HepG2 (cell line): Measurements from ENCODE around the gene GATD1. TPM values are rescaled to one million over a fixed set of nuclear protein-coding genes. Genes with fewer than 3 reads are reported as not detected.

Source experiments
- BCL3 ChIP-seq: sonication (generic); formaldehyde crosslinking; IDR thresholded peaks from 2 replicates; pipeline ENCODE4 v1.5.1; 2020; ENCODE audit warnings: mild to moderate bottlenecking, missing genetic modification reagents, moderate library complexity
- CENPT ChIP-seq: sonication (generic); formaldehyde crosslinking; IDR thresholded peaks from 2 replicates; pipeline ENCODE4 v1.8.0; 2022; ENCODE audit warnings: low read depth, mild to moderate bottlenecking, moderate library complexity, missing genetic modification reagents
- CHCHD3 ChIP-seq: sonication (generic); formaldehyde crosslinking; IDR thresholded peaks from 2 replicates; pipeline ENCODE4 v1.8.0; 2022; ENCODE audit warnings: mild to moderate bottlenecking, missing genetic modification reagents, moderate library complexity
- FOXA1 ChIP-seq, 2 experiments: fragments of 450-650 bp in 1 of 2; sonication (generic) in 1 of 2; formaldehyde crosslinking in 1 of 2; IDR thresholded peaks; 2 replicates each; pipeline versions ENCODE4 v1.4.0 to v1.6.1; 2016 to 2020; ENCODE audit warnings: missing genetic modification reagents in 1 of 2
- GABPB1 ChIP-seq: IDR thresholded peaks from 2 replicates; pipeline ENCODE4 v1.6.1; 2016; ENCODE audit warnings: mild to moderate bottlenecking, missing genetic modification reagents, moderate library complexity, missing compliant biosample characterization
- IRF9 ChIP-seq: sonication (generic); formaldehyde crosslinking; IDR thresholded peaks from 2 replicates; pipeline ENCODE4 v1.8.0; 2022; ENCODE audit warnings: missing genetic modification reagents, mild to moderate bottlenecking, borderline replicate concordance
- KLF13 ChIP-seq: sonication (generic); formaldehyde crosslinking; IDR thresholded peaks from 2 replicates; pipeline ENCODE4 v1.4.0; 2020; ENCODE audit warnings: mild to moderate bottlenecking, missing genetic modification reagents
- KMT2A ChIP-seq: sonication (generic); formaldehyde crosslinking; IDR thresholded peaks from 2 replicates; pipeline ENCODE4 v1.4.0; 2020; ENCODE audit warnings: missing genetic modification reagents
- MTA1 ChIP-seq: sonication (generic); formaldehyde crosslinking; IDR thresholded peaks from 2 replicates; pipeline ENCODE4 v1.4.0; 2020; ENCODE audit warnings: missing genetic modification reagents, mild to moderate bottlenecking, borderline replicate concordance
- PHF21A ChIP-seq: sonication (generic); formaldehyde crosslinking; IDR thresholded peaks from 2 replicates; pipeline ENCODE4 v1.5.0; 2020; ENCODE audit warnings: mild to moderate bottlenecking, missing genetic modification reagents
- PHF8 ChIP-seq: sonication (generic); formaldehyde crosslinking; IDR thresholded peaks from 2 replicates; pipeline ENCODE4 v1.5.0; 2020; ENCODE audit warnings: missing genetic modification reagents
- SAP130 ChIP-seq: IDR thresholded peaks from 2 replicates; pipeline ENCODE4 v1.6.1; 2016; ENCODE audit warnings: low read depth
- SIX4 ChIP-seq: sonication (generic); formaldehyde crosslinking; IDR thresholded peaks from 2 replicates; pipeline ENCODE4 v1.4.0; 2020; ENCODE audit warnings: missing genetic modification reagents
- TARDBP ChIP-seq: sonication (generic); formaldehyde crosslinking; IDR thresholded peaks from 2 replicates; pipeline ENCODE4 v1.8.0; 2022; ENCODE audit warnings: mild to moderate bottlenecking, missing genetic modification reagents
- TCF7L2 ChIP-seq: IDR thresholded peaks from 2 replicates; pipeline ENCODE4 v1.6.1; 2011; ENCODE audit warnings: mild to moderate bottlenecking, low read depth, low read length, moderate library complexity
- TSC22D2 ChIP-seq: sonication (generic); formaldehyde crosslinking; IDR thresholded peaks from 2 replicates; pipeline ENCODE4 v1.5.1; 2020; ENCODE audit warnings: missing genetic modification reagents, mild to moderate bottlenecking, borderline replicate concordance
- ZBTB14 ChIP-seq: sonication (generic); formaldehyde crosslinking; IDR thresholded peaks from 2 replicates; pipeline ENCODE4 v1.4.0; 2020; ENCODE audit warnings: missing genetic modification reagents
- ZBTB7A ChIP-seq: sonication (generic); formaldehyde crosslinking; IDR thresholded peaks from 2 replicates; pipeline ENCODE4 v1.8.0; 2022; ENCODE audit warnings: mild to moderate bottlenecking, missing genetic modification reagents
- ZNF207 ChIP-seq: fragments of 450-650 bp; IDR thresholded peaks from 2 replicates; pipeline ENCODE4 v1.6.1; 2016; ENCODE audit warnings: antibody characterized with exemption, borderline replicate concordance
- ZNF557 ChIP-seq: sonication (generic); formaldehyde crosslinking; IDR thresholded peaks from 2 replicates; pipeline ENCODE4 v1.4.0; 2020; ENCODE audit warnings: missing genetic modification reagents
- ZNF589 ChIP-seq: sonication (generic); formaldehyde crosslinking; conservative IDR thresholded peaks from 2 replicates; pipeline ENCODE4 v1.8.0; 2022; ENCODE audit warnings: mild to moderate bottlenecking, moderate library complexity, missing genetic modification reagents
- ZNF614 ChIP-seq: IDR thresholded peaks from 2 replicates; pipeline ENCODE4 v1.6.1; 2018; ENCODE audit warnings: missing biosample characterization, missing genetic modification reagents, inconsistent platforms, borderline replicate concordance
- ZNF720 ChIP-seq: sonication (generic); formaldehyde crosslinking; IDR thresholded peaks from 2 replicates; pipeline ENCODE4 v1.4.0; 2020; ENCODE audit warnings: missing genetic modification reagents
- ZNF782 ChIP-seq: sonication (generic); formaldehyde crosslinking; IDR thresholded peaks from 2 replicates; pipeline ENCODE4 v1.4.0; 2020; ENCODE audit warnings: missing genetic modification reagents, mild to moderate bottlenecking, borderline replicate concordance
- polyA plus RNA-seq, 8 experiments: library from polyadenylated mRNA; depleted of rRNA in 3 of 8; stranded (reverse) in 7 of 8; unstranded in 1 of 8; fragments of >200 nt; fragmentation: Illumina TruSeq in 4 of 8; extraction: Trizol in 4 of 8; gene quantifications; 2 replicates each; pipeline versions ENCODE4 v1.2.1 to v1.2.3, GENCODE V29; 2011 to 2016; ENCODE audit warnings: low read depth in 4 of 8, missing spikeins in 1 of 8, mixed read lengths in 1 of 8; ENCODE audit not compliant: insufficient read depth in 1 of 8
- total RNA-seq, 5 experiments: library from RNA; depleted of rRNA; stranded (reverse); fragments of >200 nt; fragmentation: Illumina TruSeq; extraction: Trizol; gene quantifications; 2 replicates each; pipeline ENCODE4 v1.2.3, GENCODE V29; 2016; ENCODE audit warnings: low read depth in 1 of 5
- TF ChIP-seq, protein P1 (sequence below): sonication (generic); formaldehyde crosslinking; IDR thresholded peaks from 2 replicates; pipeline ENCODE4 v1.4.0; 2020; ENCODE audit warnings: missing genetic modification reagents
- TF ChIP-seq, protein P2 (sequence below): sonication (generic); formaldehyde crosslinking; IDR thresholded peaks from 2 replicates; pipeline ENCODE4 v1.4.0; 2020; ENCODE audit warnings: missing genetic modification reagents

The GATD1 gene
- total and polyA plus RNA-seq, 2 of the 13 experiments (the other 11 are each of a cell fraction or from before 2014, with no cell fraction given): 31.3 to 60.5 TPM

- TF ChIP-seq, protein P1, sequence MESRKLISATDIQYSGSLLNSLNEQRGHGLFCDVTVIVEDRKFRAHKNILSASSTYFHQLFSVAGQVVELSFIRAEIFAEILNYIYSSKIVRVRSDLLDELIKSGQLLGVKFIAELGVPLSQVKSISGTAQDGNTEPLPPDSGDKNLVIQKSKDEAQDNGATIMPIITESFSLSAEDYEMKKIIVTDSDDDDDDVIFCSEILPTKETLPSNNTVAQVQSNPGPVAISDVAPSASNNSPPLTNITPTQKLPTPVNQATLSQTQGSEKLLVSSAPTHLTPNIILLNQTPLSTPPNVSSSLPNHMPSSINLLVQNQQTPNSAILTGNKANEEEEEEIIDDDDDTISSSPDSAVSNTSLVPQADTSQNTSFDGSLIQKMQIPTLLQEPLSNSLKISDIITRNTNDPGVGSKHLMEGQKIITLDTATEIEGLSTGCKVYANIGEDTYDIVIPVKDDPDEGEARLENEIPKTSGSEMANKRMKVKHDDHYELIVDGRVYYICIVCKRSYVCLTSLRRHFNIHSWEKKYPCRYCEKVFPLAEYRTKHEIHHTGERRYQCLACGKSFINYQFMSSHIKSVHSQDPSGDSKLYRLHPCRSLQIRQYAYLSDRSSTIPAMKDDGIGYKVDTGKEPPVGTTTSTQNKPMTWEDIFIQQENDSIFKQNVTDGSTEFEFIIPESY (CRISPR knock-in tag): 0 out of 2 replicates have a peak, but pooled peaks have one; percentile 10
- TF ChIP-seq MTA1: peak; percentile 46; the same call in 1 of the 2 replicates
- 0 out of 2 replicates have a peak, but pooled peaks have one; percentile 13 for TF ChIP-seq ZNF614 (CRISPR knock-in tag)
- no peak for TF ChIP-seq ZNF207
- no peak for TF ChIP-seq ZNF782 (CRISPR knock-in tag)
- TF ChIP-seq SAP130 (CRISPR knock-in tag): 0 out of 2 replicates have a peak, but pooled peaks have one; percentile 39
- TF ChIP-seq, protein P2, sequence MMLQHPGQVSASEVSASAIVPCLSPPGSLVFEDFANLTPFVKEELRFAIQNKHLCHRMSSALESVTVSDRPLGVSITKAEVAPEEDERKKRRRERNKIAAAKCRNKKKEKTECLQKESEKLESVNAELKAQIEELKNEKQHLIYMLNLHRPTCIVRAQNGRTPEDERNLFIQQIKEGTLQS (CRISPR knock-in tag): no peak
- no peak for TF ChIP-seq ZNF589 (CRISPR knock-in tag)
- 0 out of 2 replicates have a peak, but pooled peaks have one; percentile 5 for TF ChIP-seq IRF9 (CRISPR knock-in tag)
- 0 out of 2 replicates have a peak, but pooled peaks have one; percentile 34 for TF ChIP-seq CENPT (CRISPR knock-in tag)
- no peak for TF ChIP-seq CHCHD3 (CRISPR knock-in tag)
- peak; percentile 81; the same call in 1 of the 2 replicates for TF ChIP-seq ZBTB7A (CRISPR knock-in tag)
- TF ChIP-seq GABPB1: 0 out of 2 replicates have a peak, but pooled peaks have one; percentile 9
- no peak for TF ChIP-seq PHF21A
- peak; percentile 37 for TF ChIP-seq PHF8 (CRISPR knock-in tag)
- peak; percentile 84 for TF ChIP-seq ZBTB14 (CRISPR knock-in tag)
- no peak for TF ChIP-seq TCF7L2
- peak; percentile 38; the same call in 1 of the 2 replicates for TF ChIP-seq KMT2A (CRISPR knock-in tag)
- no peak for TF ChIP-seq SIX4 (CRISPR knock-in tag)
- TF ChIP-seq BCL3 (CRISPR knock-in tag): no peak
- no peak for TF ChIP-seq ZNF557
- TF ChIP-seq ZNF720 (CRISPR knock-in tag): no peak
- no peak for TF ChIP-seq TARDBP (CRISPR knock-in tag)
- TF ChIP-seq FOXA1 (IDR thresholded peaks at IDR 0.05): no peak
- no peak for TF ChIP-seq FOXA1 (CRISPR knock-in tag; IDR thresholded peaks at IDR 0.05)
- no peak for TF ChIP-seq KLF13 (CRISPR knock-in tag)
- no peak for TF ChIP-seq TSC22D2 (CRISPR knock-in tag)
Measured at GRCh38 chr11:798093-798713, 20.9 kb upstream of the GATD1 start, which contains the start of gene SLC25A22 (continued).
